B cell (primary cell): Measurements from ENCODE around the gene EYS.

ENCODE experiments used
- CTCF ChIP-seq: fragments of 200-600 bp; IDR thresholded peaks from one replicate; pipeline ENCODE4 v1.8.0; 2022; ENCODE audit warnings: antibody characterized with exemption, mild to moderate bottlenecking
- EZH2 ChIP-seq: IDR thresholded peaks from 2 replicates; pipeline ENCODE4 v1.6.1; 2012; ENCODE audit warnings: borderline replicate concordance, low read depth, mild to moderate bottlenecking, moderate library complexity, low read length; ENCODE audit not compliant: insufficient read depth, poor library complexity, severe bottlenecking

GRCh38 chr6:64064919-64065318, 1642.1 kb downstream of the EYS start:
- TF ChIP-seq CTCF (no peak), EZH2 (no peak)
